HCT116 (cell line): Measurements from ENCODE around the gene DNAAF5. TPM values are rescaled to one million over a fixed set of nuclear protein-coding genes. Genes with fewer than 3 reads are reported as not detected.

Experiments used
- ATAC-seq: fragments of 200-7000 bp; cut with Tn5 transposase; 2 replicates; pipeline ENCODE4 v1.9.1; 2020; ENCODE audit warnings: mild to moderate bottlenecking, moderate library complexity
- BruUV-seq: library from RNA; stranded (reverse); fragments of 400-500 nt; replicated peaks from 2 replicates; lab custom pipeline; 2021; lab: Mats Ljungman, UMichigan
- CTCF ChIA-PET: fragments of 300-600 bp; sonication (Branson Sonifier 250); formaldehyde crosslinking; loops from one replicate; lab custom pipeline; 2021; ENCODE audit warnings: antibody characterized with exemption; lab: Charles Lee
- POLR2A ChIA-PET: fragments of 300-600, 350-600 bp; sonication (Branson Sonifier 250); formaldehyde crosslinking; loops from one replicate; lab custom pipeline; 2021; ENCODE audit warnings: antibody characterized with exemption; lab: Charles Lee
- RAD21 ChIA-PET, 2 experiments: fragments of 300-600 bp; sonication (Branson Sonifier 250); formaldehyde crosslinking; loops; one replicate each; lab custom pipeline; 2023; ENCODE audit warnings: low total read pairs in 2 of 2; ENCODE audit not compliant: uncharacterized antibody in 2 of 2, unreplicated experiment in 2 of 2, low non-redundant PET in 1 of 2; lab: Charles Lee
- DNase-seq: peaks from one replicate; pipeline ENCODE4 v3.0.0-alpha.2; 2010; ENCODE audit warnings: low read depth, low spot score
- H2AFZ ChIP-seq: fragments of 200-600 bp; shearing (Covaris generic), sonication (generic); 2 replicates; pipeline ENCODE4 v1.6.1; 2017; ENCODE audit warnings: low read depth, mixed run types, mixed read lengths, antibody characterized with exemption, low read length; ENCODE audit not compliant: poor library complexity, severe bottlenecking
- H3K27ac ChIP-seq: 2 replicates; pipeline ENCODE4 v1.5.1; 2012; ENCODE audit warnings: low read depth, low read length
- H3K27me3 ChIP-seq: fragments of 200-600 bp; sonication (generic); 2 replicates; pipeline ENCODE4 v1.6.1; 2016; ENCODE audit warnings: mixed run types, low read length, mixed read lengths; ENCODE audit not compliant: insufficient read depth
- H3K36me3 ChIP-seq, 2 experiments: fragments of 200-500 bp in 1 of 2; fragments of 200-600 bp in 1 of 2; sonication (Bioruptor generic) in 1 of 2; sonication (generic) in 1 of 2; 2 replicates each; pipeline versions ENCODE4 v1.5.1 to v1.6.1; 2014 to 2016; ENCODE audit warnings: low read length in 2 of 2, inconsistent platforms in 1 of 2, mixed read lengths in 1 of 2, mixed run types in 1 of 2; ENCODE audit not compliant: insufficient read depth in 2 of 2, control insufficient read depth in 1 of 2
- H3K4me1 ChIP-seq, 2 experiments: fragments of 200-600 bp in 1 of 2; sonication (generic) in 1 of 2; 2 replicates each; pipeline versions ENCODE4 v1.5.1 to v1.6.1; 2012 to 2017; ENCODE audit warnings: low read length in 2 of 2, inconsistent platforms in 1 of 2, mild to moderate bottlenecking in 1 of 2, mixed read lengths in 1 of 2, mixed run types in 1 of 2, moderate library complexity in 1 of 2; ENCODE audit not compliant: insufficient read depth in 2 of 2, control insufficient read depth in 1 of 2
- H3K4me2 ChIP-seq: fragments of 200-600 bp; sonication (generic); 2 replicates; pipeline ENCODE4 v1.6.1; 2017; ENCODE audit warnings: mixed run types, low read length, mixed read lengths
- H3K4me3 ChIP-seq, 2 experiments: fragments of 200-600 bp in 1 of 2; sonication (generic) in 1 of 2; replicated peaks in 1 of 2; 2 replicates each; pipeline ENCODE4 v1.5.1; 2011 to 2016; ENCODE audit warnings: low read length in 2 of 2, control low read depth in 1 of 2, low read depth in 1 of 2, mild to moderate bottlenecking in 1 of 2, mixed read lengths in 1 of 2, mixed run types in 1 of 2
- H3K79me2 ChIP-seq: fragments of 200-600 bp; sonication (generic); 2 replicates; pipeline ENCODE4 v1.6.1; 2017; ENCODE audit warnings: mild to moderate bottlenecking, mixed run types, low read length, moderate library complexity, mixed read lengths; ENCODE audit not compliant: insufficient read depth
- H3K9ac ChIP-seq: fragments of 200-600 bp; sonication (generic); 2 replicates; pipeline ENCODE4 v1.6.1; 2016; ENCODE audit warnings: low read length, mixed read lengths
- H3K9me2 ChIP-seq: fragments of 200-600 bp; sonication (generic), shearing (Covaris generic); 2 replicates; pipeline ENCODE4 v1.6.1; 2017; ENCODE audit warnings: mixed run types, mild to moderate bottlenecking, moderate library complexity; ENCODE audit not compliant: insufficient read depth
- H3K9me3 ChIP-seq, 2 experiments: fragments of 200-500 bp in 1 of 2; fragments of 200-600 bp in 1 of 2; sonication (Bioruptor generic) in 1 of 2; sonication (generic) in 1 of 2; 2 replicates each; pipeline ENCODE4 v1.6.1; 2014 to 2017; ENCODE audit warnings: low read length in 2 of 2, mixed read lengths in 2 of 2, inconsistent platforms in 1 of 2, low read depth in 1 of 2, mild to moderate bottlenecking in 1 of 2, mixed run types in 1 of 2, moderate library complexity in 1 of 2; ENCODE audit not compliant: control insufficient read depth in 1 of 2, insufficient read depth in 1 of 2
- H4K20me1 ChIP-seq: fragments of 200-600 bp; sonication (generic), shearing (Covaris generic); 2 replicates; pipeline ENCODE4 v1.6.1; 2017; ENCODE audit warnings: mixed run types, mild to moderate bottlenecking, moderate library complexity; ENCODE audit not compliant: insufficient read depth
- CBX3 ChIP-seq: IDR thresholded peaks from 2 replicates; pipeline ENCODE4 v1.6.1; 2012; ENCODE audit warnings: low read depth
- EGR1 ChIP-seq: IDR thresholded peaks from 2 replicates; pipeline ENCODE4 v1.6.1; 2012; ENCODE audit warnings: low read depth
- REST ChIP-seq: IDR thresholded peaks from 2 replicates; pipeline ENCODE4 v1.6.1; 2012; ENCODE audit warnings: low read depth
- SIN3A ChIP-seq: IDR thresholded peaks from 2 replicates; pipeline ENCODE4 v1.6.1; 2012; ENCODE audit warnings: low read depth
- SP1 ChIP-seq: IDR thresholded peaks from 2 replicates; pipeline ENCODE4 v1.6.1; 2012; ENCODE audit warnings: low read depth
- YY1 ChIP-seq: IDR thresholded peaks from 2 replicates; pipeline ENCODE4 v1.6.1; 2011; ENCODE audit warnings: low read length, low read depth, moderate library complexity, mild to moderate bottlenecking; ENCODE audit not compliant: insufficient replicate concordance; ENCODE audit errors: extremely low read depth
- ZNF274 ChIP-seq: fragments of 200-500 bp; sonication (Bioruptor generic); IDR thresholded peaks from 2 replicates; pipeline ENCODE4 v1.6.1; 2014; ENCODE audit warnings: mild to moderate bottlenecking, low read depth, low read length, inconsistent platforms
- intact Hi-C: fragments of 100-400 bp; cut with micrococcal nuclease; formaldehyde crosslinking; loops from 2 replicates; pipeline ENCODE4 v1.10.0; 2022
- total RNA-seq: library from RNA; stranded (reverse); gene quantifications from one replicate; pipeline ENCODE4 v1.2.1, GENCODE V29; 2021; ENCODE audit not compliant: unreplicated experiment

Gene DNAAF5
- total RNA-seq, 1 experiment from 2014 or later = 69.4 TPM

GRCh38 chr7:757741-758163, 31.3 kb downstream of the DNAAF5 start:
- H3K4me3 ChIP-seq = no peak overlapping the region
- no peak for ATAC-seq

More at GRCh38 chr7:757741-758163, 31.3 kb downstream of the DNAAF5 start:
- CTCF ChIA-PET = no interaction called here
- intact Hi-C loops = no loop called here
- H3K4me2 ChIP-seq = no peak overlapping the region
- H2AFZ ChIP-seq = no peak overlapping the region
- no peak overlapping the region for H3K27ac ChIP-seq
- POLR2A ChIA-PET = no interaction called here
- no TSS peak for BruUV-seq
- RAD21 ChIA-PET = no interaction called here
- no peak for TF ChIP-seq EGR1
- TF ChIP-seq ZNF274 = no peak
- no peak for TF ChIP-seq YY1
- no peak for TF ChIP-seq CBX3
- no peak for TF ChIP-seq REST
- TF ChIP-seq SP1 = no peak
- TF ChIP-seq SIN3A = no peak
- H3K9me2 ChIP-seq = no peaks in the 10 kb centered on the region
- no peak for DNase-seq
- H3K36me3 ChIP-seq = peaks cover 19 to 41% of the 10 kb centered on the region in 2 experiments
- H3K79me2 ChIP-seq = peaks cover 13% of the 10 kb centered on the region; the same call in 1 of the 2 replicates
- H3K9ac ChIP-seq = no peak overlapping the region
- no peaks in the 10 kb centered on the region for H3K9me3 ChIP-seq
- no peaks in the 10 kb centered on the region for H4K20me1 ChIP-seq
- no peaks in the 10 kb centered on the region for H3K27me3 ChIP-seq
- H3K4me1 ChIP-seq = no peaks in the 10 kb centered on the region
